GM18526 (cell line): ENCODE data around the gene PPRC1.
A peak's percentile ranks its signal among the peaks of the same experiment; 100 is the strongest.

Experiments used
- POLR2A ChIP-seq: IDR thresholded peaks from 3 replicates; pipeline ENCODE4 v1.6.1; 2011; ENCODE audit not compliant: insufficient read length; ENCODE audit errors: extremely low read depth

PPRC1 gene

DNA sequence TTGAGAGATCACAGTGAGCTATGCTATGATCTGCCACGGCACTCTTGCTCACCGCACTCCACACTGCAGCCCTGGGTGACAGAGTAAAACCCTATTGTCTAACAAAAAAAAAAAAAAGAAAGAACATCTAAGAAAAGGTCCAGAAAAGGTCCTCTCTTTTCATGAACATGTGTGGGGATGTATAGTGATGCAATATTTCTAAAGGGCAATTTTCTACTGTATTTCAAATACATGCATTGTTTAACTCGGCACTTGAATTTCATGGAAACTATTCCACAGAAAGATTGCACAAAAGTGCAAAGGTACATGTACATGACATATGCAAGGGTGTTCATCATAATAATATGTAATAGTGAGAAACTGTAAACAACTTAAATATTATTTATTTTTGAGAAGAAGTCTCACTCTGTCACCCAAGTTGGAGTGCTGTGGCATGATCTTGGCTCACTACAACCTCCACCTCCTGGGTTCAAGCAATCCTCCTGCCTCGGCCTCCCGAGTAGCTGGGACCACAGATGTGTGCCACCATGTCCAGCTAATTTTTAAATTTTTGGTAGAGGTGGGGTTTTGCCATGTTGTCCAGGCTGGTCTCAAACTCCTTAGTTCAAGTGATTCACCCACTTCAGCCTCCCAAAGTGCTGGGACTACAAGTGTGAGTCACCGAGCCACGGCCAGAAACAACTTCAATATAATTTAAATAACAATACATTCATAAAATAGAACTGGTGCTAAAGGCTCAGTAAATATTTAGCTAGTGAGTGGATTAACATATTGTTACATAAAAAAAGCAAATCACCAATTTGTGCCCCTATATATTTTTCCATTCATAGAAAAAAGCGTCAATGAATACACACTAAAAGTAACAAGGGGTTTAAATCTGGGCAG, 1.3 kb upstream of the PPRC1 start:
- no peak for TF ChIP-seq POLR2A

DNA sequence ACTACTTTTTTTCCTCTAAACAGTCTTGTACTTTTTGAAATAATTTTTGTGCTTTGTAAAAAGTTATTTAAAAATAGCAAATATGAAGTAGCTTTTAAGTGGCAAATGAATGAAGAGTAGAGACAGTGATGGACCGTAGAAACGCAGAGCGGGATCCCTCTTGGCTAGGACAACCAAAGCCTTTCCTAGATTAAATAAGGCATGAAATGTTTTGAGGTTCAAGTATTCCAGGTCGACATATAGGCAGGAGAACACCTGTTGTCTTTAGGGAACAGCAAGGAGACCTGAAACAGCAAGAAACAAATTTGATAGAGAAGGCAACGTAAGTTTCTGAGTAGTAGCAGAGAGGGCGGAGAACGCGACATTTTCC, 662 bp upstream of the PPRC1 start:
- no peak for TF ChIP-seq POLR2A

DNA sequence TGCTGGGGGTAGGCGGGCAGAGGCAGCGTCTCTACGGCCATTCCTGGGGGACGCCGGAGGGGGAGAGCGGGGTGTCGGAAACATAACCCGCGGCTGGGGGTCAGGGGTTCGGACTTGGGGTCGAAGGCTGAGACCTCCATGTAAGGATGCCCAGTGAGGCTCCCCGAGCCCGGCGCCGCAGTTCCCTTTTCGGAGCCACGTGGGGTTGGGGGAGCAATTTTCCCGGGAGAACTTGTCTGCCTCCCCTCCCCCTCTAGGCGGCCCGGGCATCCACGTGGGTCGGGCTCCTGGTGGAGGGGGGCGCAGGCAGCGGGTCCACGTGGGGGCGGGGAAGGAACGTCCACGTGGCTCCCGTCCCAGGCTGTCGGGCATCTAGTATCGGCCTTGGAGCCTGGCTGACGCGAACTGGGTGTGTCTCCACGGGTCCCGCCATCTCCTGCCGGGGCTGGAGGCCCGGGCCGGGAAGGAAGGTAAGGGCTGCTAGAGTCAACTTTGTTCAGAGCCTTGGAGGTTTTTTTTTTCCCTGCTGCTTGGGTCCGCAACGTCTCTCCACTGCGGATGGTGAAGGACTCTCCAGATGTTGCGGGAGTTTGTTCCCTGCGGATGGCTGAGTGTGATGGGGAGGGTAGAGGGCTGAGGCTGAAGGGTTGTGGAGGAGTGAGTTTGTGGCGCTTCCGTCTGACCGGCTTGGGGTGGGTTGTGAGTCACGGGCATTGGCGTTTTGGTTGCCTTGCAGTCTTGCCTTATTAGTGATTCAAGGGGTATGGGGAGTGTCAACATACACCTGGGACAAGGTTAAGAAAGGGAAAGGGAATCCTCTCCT, 744 bp downstream of the PPRC1 start:
- no peak for TF ChIP-seq POLR2A

DNA sequence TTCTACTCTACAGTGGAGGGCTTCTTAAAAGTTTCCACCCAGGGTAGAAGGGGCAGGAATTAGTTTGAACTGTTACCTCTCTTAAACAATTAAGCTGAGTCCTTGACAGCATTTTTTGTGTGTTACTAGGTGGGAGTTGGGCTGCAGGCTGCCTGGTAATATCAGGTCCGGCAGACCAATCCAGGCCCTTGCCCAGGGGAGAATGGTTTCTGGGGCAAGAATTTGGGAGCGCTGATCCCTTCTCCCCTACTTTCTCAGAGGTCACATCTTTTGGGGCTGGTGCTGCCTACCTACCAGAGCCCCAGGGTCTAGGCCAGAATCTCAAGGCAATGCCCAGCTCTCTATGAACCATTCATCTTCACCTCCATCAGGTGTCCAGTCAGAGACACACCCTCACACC, 1.6 kb downstream of the PPRC1 start:
- no peak for TF ChIP-seq POLR2A

DNA sequence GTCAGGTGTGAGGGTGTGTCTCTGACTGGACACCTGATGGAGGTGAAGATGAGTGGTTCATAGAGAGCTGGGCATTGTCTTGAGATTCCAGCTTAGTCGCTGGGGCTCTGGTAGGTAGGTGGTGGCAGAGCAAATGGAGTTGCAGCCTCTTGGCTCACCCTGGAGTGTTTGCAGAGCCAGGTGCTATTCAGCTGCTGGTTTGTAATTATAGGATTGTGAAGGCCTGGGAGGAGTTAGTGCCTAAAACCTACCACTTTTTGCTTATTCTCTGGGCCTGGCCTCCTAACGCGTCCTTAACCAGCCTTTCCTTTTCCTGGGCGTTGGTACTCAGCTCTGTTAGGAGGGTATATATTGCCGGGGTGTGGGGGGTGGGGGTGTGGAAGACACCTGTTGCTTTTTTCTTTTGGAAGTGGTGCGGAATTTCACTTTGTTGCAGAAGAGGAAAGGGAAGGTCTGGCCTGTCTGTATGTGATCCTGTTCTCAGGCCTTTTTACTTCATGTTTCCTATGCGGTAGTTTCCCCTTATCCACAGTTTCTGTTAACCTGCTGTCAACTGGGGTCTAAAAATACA, 3.2 kb downstream of the PPRC1 start:
- TF ChIP-seq POLR2A = no peak

DNA sequence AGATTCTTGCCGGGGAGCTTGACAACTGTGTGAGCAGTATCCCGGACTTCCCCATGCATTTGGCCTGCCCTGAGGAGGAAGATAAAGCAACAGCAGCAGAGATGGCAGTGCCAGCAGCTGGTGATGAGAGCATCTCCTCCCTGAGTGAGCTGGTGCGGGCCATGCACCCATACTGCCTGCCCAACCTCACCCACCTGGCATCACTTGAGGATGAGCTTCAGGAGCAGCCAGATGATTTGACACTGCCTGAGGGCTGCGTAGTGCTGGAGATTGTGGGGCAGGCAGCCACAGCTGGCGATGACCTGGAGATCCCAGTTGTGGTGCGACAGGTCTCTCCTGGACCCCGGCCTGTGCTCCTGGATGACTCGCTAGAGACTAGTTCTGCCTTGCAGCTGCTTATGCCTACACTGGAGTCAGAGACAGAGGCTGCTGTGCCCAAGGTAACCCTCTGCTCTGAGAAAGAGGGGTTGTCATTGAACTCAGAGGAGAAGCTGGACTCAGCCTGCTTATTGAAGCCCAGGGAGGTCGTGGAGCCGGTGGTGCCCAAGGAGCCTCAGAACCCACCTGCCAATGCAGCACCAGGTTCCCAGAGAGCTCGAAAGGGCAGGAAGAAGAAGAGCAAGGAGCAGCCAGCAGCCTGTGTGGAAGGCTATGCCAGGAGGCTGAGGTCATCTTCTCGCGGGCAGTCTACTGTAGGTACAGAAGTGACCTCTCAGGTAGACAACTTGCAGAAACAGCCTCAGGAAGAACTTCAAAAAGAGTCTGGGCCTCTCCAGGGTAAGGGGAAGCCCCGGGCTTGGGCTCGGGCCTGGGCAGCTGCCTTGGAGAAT, 6.7 kb downstream of the PPRC1 start:
- no peak for TF ChIP-seq POLR2A

DNA sequence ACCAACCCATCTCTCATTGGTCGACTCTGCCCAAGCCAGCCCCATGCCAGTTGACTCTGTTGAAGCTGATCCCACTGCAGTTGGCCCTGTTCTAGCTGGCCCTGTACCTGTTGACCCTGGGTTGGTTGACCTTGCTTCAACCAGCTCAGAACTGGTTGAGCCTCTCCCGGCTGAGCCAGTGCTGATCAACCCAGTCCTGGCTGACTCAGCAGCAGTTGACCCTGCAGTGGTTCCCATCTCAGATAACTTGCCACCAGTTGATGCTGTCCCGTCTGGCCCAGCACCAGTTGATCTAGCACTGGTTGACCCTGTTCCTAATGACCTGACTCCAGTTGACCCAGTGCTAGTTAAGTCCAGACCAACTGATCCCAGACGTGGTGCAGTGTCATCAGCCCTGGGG, 7.4 kb downstream of the PPRC1 start:
- no peak for TF ChIP-seq POLR2A

DNA sequence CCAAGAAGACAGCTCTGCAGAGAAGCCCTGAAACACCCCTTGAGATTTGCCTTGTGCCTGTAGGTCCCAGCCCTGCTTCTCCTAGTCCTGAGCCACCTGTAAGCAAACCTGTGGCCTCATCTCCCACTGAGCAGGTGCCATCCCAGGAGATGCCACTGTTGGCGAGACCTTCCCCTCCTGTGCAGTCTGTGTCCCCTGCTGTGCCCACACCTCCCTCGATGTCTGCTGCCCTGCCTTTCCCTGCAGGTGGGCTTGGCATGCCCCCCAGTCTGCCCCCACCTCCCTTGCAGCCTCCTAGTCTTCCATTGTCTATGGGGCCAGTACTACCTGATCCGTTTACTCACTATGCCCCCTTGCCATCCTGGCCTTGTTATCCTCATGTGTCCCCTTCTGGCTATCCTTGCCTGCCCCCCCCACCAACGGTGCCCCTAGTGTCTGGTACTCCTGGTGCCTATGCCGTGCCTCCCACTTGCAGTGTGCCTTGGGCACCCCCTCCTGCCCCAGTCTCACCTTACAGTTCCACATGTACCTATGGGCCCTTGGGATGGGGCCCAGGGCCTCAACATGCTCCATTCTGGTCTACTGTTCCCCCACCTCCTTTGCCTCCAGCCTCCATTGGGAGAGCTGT, 8.2 kb downstream of the PPRC1 start:
- no peak for TF ChIP-seq POLR2A

DNA sequence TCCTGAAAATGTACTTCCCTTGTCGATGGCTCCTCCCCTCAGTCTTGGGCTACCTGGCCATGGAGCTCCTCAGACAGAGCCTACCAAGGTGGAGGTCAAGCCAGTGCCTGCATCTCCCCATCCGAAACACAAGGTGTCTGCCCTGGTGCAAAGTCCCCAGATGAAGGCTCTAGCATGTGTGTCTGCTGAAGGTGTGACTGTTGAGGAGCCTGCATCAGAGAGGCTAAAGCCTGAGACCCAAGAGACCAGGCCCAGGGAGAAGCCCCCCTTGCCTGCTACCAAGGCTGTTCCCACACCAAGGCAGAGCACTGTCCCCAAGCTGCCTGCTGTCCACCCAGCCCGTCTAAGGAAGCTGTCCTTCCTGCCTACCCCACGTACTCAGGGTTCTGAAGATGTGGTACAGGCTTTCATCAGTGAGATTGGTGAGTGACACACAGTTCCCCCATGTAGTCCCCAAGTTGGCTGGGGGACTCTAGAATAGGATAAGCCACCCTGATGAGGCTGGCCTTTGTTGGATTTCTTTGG, 8.8 kb downstream of the PPRC1 start:
- no peak for TF ChIP-seq POLR2A

DNA sequence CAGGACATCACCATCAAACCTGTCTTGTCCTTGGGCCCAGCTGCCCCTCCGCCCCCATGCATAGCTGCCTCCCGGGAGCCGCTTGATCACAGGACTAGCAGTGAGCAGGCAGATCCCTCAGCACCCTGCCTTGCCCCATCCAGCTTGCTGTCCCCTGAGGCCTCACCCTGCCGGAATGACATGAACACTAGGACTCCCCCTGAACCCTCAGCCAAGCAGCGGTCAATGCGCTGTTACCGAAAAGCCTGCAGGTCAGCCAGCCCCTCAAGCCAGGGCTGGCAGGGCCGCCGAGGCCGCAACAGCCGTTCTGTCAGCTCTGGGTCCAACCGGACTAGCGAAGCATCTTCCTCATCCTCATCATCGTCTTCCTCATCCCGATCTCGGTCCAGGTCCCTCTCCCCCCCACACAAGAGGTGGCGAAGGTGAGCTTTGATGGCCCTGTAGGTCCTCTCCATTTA, 14.2 kb downstream of the PPRC1 start:
- no peak for TF ChIP-seq POLR2A

DNA sequence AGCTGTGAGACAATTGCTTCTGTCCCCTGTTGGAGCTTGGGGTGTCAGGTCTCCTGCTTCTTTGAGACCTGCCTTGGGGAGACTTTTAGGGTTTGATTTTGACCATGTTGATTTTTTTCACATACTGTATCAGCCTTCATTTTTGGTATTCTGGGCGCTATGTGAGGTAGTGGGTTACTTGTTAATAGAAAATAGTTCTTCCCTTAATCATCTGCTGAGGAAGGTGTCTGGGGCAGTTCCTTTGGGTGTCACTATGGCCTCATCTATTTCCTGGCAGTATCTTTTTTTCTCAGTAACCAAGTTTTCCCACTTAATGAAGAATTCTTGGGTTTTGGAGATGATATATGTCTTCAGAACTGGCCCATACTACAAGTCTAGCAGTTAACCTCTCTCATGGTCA, 14.7 kb downstream of the PPRC1 start:
- no peak for TF ChIP-seq POLR2A

DNA sequence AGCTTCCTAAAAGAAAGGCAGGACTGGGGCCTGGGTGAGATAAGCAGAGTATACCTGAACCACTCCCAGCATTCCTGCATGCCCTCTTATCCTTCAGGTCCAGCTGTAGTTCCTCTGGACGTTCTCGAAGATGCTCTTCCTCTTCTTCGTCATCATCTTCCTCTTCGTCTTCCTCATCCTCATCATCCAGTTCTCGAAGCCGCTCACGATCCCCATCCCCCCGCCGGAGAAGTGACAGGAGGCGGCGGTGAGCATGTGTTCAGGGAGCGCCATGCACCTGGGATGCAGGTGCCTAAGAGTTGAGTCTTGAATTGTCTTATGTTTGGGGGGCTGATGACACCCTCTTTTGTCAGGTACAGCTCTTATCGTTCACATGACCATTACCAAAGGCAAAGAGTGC, 15.4 kb downstream of the PPRC1 start:
- no peak for TF ChIP-seq POLR2A

DNA sequence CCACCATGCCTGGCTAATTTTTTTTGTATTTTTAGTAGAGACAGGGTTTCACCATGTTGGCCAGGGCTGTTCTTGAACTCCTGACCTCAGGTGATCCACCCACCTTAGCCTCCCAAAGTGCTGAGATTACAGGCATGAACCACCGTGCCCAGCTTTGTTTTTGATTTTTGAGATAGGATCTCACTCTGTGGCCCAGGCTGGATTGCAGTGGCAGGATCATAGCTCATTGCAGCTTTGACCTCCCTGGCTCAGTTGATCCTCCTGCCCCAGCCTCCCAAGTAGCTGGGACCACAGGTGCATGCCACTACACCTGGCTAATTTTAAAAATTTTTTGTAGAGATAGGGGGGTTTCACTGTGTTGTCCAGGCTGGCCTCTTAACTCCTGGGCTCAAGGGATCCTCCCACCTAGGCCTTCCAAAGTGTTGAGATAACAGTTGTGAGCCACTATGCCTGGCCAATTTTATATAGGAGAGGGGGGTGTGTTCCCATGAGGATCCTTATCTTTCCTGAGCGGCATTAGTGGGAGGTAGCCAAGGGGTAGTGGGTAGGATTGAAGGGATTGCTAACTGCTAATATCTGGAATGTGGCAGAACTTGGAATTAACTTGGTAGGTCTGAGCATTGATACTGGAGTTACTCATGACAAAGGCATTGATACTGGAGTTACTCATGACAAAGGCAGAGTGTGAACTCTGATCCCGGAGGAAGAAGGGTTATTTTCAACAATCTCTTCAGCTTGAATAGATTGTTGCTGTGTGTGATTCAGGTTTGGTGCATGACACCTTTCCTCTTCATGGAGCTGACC, 18.3 kb downstream of the PPRC1 start:
- TF ChIP-seq POLR2A = no peak

DNA sequence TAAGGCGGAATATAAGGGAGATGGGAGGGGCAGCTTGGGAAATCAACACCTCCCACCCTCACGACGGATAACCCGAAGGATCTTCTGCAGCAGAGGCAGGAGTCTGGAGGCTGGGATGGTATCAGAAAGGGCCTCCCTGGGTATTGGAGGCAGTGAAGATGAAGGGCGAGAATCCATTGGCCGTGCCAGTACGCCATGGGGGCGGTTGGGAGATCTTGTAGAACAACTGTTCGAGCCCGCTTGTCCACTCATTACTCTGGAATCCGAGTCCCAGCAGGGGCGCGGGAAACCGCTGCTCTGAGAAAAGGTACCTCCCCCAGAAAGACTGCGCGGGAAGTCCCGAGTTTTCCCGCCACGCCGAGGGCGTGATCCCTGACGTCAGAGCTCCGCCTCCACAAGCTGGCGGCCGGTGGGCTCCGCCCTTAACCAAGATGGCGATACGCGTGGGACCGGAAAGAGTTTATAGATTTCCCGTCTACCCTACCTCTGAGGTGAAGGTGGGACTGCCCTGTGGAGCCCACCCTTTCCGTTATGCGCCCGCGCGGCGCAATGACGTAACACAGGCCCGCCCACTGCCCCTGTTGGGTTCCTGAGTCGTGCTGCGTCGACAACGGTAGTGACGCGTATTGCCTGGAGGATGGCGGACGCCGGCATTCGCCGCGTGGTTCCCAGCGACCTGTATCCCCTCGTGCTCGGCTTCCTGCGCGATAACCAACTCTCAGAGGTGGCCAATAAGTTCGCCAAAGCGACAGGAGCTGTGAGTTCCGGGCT, 19.1 kb downstream of the PPRC1 start, which contains the start of gene NOLC1:
Gene NOLC1, plus strand, starts transcription at position 616 of the 771 bp plus-strand sequence. Its CDS starts 22 bp downstream, at position 638.
- TF ChIP-seq POLR2A = peak; percentile 95
